Putamen (tissue), 1 donor: Measurements from ENCODE around the gene SYCE1L.
A peak's percentile ranks its signal among the peaks of the same experiment; 100 is the strongest.
"Not testable (repeated sequence)": the region's sequence is repeated elsewhere in the genome, so short reads cannot be mapped to it uniquely, and the experiment has no call there.

Source experiments
- DNase-seq: peaks from one replicate; pipeline ENCODE4 v3.0.0-alpha.2; 2016; ENCODE audit warnings: low spot score

SYCE1L gene

GRCh38 chr16:77197747-77198146, 1.5 kb upstream of the SYCE1L start:
- no peak for DNase-seq

- DNase-seq, result no peak
These were observed 7.3 kb downstream of the SYCE1L start for GRCh38 chr16:77206533-77206932.

- no peak for DNase-seq
These were observed 7.8 kb downstream of the SYCE1L start for GRCh38 chr16:77207030-77207429.

- no peak for DNase-seq
These were observed 9.2 kb downstream of the SYCE1L start for GRCh38 chr16:77208382-77208781.

- no peak for DNase-seq
These were observed 12.9 kb downstream of the SYCE1L start for GRCh38 chr16:77211880-77212740.

GRCh38 chr16:77212741-77213541, 13.7 kb downstream of the SYCE1L start:
- no peak for DNase-seq

GRCh38 chr16:77213542-77214106, 14.4 kb downstream of the SYCE1L start:
- no peak for DNase-seq

GRCh38 chr16:77214411-77215138, 15.4 kb downstream of the SYCE1L start:
- no peak for DNase-seq

- DNase-seq, result no peak
These were observed 20.2 kb downstream of the SYCE1L start for GRCh38 chr16:77219437-77219836.

GRCh38 chr16:77220427-77220826, 21.2 kb downstream of the SYCE1L start:
- DNase-seq, result no peak

- DNase-seq, result no peak
These were observed 22.3 kb downstream of the SYCE1L start for GRCh38 chr16:77221482-77221881.

- DNase-seq, result no peak
These were observed 24.0 kb downstream of the SYCE1L start for GRCh38 chr16:77223184-77223583.

GRCh38 chr16:77225182-77225581, 26.0 kb downstream of the SYCE1L start:
- DNase-seq, result no peak

- no peak for DNase-seq
These were observed 28.5 kb downstream of the SYCE1L start for GRCh38 chr16:77227745-77228144.

- DNase-seq, result no peak
These were observed 31.8 kb downstream of the SYCE1L start for GRCh38 chr16:77231047-77231446.

- DNase-seq, result no peak
These were observed 34.8 kb downstream of the SYCE1L start for GRCh38 chr16:77233799-77234519.

GRCh38 chr16:77234611-77235010, 35.4 kb downstream of the SYCE1L start:
- DNase-seq, result no peak

GRCh38 chr16:77236063-77236511, 36.9 kb downstream of the SYCE1L start:
- peak; percentile 82 for DNase-seq

GRCh38 chr16:77238593-77238992, 39.4 kb downstream of the SYCE1L start:
- no peak for DNase-seq

- DNase-seq, result not testable (repeated sequence)
These were observed 43.3 kb downstream of the SYCE1L start for GRCh38 chr16:77242471-77242870.

GRCh38 chr16:77246150-77246549, 46.9 kb downstream of the SYCE1L start:
- no peak for DNase-seq
